Midbrain (tissue), 1 donor: Measurements from ENCODE around the gene PON3.
A peak's percentile ranks its signal among the peaks of the same experiment; 100 is the strongest.

Experiments used
- DNase-seq: peaks from one replicate; lab custom pipeline; 2025; lab: John Stamatoyannopoulos, UW

The PON3 gene

DNA sequence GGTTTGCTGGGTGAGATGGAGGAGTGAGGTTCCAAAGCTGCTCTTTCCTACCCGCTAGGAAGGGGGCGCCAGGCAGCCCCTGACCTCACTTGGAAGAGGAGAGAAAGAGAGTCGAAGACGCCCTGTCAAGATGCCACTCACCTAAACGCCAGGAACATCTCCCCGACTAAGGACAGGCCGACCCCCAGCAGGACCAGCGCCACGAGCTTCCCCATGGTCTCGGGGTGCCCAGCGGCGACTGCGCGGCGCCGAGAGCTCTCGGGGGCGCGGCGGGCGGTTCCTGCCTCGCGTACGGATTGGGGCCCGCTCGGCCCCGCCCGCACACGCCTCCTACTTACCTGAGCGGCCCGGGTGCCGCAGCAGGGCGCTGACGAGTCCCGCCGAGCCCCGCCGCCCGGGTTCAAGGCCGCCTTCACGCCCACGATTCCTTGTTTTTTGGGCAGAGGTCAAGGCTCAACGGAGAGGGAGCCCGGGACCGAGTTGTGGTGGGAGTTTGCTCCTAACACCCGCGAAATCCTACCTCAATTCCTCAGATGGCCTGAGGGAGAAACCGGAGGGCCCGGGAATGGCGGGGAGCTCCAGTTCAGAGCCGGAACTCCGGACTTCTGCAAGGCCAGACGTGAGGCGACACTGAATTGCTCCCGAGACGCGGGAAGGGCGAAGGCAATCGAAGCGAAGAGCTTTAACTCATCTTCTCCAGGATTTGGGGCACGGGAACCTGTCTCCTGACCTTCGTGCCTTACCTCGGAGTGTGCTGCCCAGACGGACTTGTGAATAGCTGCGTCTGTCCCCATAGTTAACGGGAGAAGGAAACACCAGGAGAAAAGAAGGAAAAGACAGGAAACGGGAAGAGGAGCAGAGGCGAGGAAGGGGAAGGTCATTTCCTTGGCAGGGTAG lies at the start of gene PON3:
Gene PON3 (minus strand): TSS at position 240 of the 897 bp plus-strand sequence. CDS start 25 bp downstream, at position 215.
- DNase-seq: no peak

GRCh38 chr7:95444796-95445195 lies 48.6 kb upstream of the PON3 start:
- DNase-seq: no peak

DNA sequence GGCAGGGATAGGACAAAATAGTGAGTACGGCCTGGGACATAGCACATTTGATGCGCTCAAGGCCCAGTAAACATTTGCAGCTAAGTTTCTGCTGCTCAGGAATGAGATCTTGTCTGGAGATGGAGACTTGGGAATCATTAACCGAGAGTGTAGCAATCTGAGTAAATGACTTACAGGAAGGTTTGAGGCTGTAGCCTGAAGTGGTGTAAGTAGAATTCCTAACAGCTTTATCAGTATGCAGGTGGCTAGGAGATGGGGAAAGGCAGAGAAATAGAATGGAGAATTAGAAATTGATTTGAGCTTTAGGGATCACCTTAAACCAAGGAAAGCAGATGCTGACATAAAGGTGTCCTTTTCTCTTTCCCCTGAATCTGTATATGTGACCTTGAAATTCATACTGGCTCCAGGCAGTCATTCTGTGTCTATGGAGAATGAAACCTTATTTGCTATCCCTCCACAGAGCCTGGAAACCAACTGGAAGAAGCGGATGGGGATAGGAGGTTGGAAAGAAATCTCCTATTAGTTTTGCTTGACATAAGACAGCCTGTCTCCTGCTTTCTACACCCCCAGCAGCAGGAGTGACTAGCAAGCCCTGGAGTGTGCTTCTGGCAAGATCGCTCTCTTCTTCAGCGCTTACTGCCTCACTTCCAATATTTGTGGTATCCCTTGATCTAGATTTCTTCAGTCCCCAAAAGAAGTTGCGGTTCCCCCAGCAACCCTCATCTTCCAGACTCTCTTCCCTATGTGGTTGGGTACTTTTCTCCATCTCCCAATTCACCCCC lies 45.1 kb upstream of the PON3 start:
- no peak for DNase-seq

DNA sequence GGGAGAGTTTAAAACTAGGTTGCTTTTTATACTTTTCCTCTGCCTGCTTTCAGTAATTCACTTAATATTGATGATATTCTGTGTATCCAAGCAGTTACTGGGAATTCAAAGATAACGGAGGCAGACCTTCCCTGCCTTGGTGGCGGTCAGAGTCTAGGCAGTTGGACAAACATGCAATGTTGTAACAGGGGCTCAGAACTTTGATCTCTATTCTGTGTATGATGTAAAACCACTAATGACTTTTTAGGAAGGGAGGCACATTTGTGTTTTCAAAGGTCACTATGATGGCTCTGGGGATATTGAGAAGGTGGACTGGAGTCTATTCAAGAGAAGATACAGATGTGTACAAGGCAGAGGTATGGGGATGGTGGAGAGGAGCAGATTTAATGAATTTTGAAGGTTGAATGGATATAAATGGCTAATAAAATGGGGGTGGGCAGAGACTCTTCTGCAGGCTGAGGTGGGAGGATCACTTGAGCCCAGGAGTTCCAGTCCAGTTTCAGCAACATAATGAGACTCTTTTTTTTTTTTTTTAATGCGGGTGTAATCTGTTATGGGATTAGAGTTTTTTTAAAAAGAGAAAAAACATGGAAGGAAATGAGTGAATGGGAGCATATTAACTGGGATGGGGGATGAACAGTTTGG lies 44.3 kb upstream of the PON3 start:
- no peak for DNase-seq

- no peak for DNase-seq
Measured at GRCh38 chr7:95436407-95436806, 40.2 kb upstream of the PON3 start.

DNA sequence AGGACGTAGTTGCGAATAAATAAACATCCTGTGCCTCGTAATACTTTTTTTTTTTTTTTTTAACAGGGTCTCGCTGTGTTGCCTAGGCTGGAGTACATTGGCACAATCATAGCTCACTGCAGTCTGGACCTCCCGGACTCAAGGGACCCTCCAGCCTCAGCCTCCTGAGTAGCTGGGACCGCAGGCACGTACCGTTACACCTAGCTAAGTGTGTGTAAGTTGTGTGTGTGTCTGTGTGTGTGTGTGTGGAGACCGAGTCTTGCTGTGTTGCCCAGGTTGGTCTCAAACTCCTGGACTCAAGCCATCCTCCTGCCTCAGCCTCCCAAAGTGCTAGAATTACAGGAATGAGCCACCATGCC lies 39.2 kb upstream of the PON3 start:
- no peak for DNase-seq

DNA sequence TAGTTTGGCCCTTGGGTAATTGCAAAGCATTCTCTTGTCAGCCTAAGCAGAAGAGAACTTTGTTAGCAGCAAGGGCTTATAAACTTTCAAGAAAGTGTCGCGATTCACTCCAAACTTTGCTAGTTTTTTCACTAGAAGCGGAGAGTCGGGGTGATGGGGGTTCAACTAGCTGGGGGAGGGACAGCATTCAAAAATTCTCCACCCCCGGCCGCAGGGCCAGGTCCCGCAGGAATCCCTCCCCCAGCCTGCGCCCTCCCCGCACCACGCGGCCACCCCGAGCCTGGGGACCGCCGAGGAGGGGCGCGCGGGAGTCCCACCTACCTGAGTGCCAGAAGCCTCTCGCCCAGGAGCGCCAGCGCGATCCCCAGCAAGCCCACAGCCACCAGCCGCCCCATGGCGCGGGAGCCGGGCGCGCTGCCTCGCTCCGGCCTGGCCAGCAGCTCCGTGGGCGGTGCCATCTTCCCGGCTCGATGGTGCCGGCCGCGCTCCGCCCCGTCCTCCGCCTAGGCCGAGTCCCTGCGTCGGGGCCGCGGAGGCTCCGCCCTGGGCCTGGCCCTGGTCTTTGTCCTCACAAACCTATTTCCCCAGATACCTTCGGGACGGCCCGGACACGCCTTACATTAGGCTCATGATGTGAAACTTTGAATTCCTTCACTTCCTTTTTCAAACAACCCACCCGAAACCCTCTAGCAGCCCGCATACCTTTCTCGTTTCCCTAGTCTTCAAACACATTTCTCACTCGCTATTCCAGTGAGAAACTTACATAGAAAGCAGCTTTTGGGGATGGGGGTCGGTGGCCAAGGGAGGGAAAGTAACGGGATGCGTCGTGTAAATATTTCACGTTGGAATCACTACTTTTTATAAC lies 38.6 kb upstream of the PON3 start, which contains the start of gene PON2:
Gene PON2 (minus strand): TSS at position 472 of the 865 bp plus-strand sequence. CDS start 77 bp downstream, at position 395.
- peak; percentile 83 for DNase-seq

DNA sequence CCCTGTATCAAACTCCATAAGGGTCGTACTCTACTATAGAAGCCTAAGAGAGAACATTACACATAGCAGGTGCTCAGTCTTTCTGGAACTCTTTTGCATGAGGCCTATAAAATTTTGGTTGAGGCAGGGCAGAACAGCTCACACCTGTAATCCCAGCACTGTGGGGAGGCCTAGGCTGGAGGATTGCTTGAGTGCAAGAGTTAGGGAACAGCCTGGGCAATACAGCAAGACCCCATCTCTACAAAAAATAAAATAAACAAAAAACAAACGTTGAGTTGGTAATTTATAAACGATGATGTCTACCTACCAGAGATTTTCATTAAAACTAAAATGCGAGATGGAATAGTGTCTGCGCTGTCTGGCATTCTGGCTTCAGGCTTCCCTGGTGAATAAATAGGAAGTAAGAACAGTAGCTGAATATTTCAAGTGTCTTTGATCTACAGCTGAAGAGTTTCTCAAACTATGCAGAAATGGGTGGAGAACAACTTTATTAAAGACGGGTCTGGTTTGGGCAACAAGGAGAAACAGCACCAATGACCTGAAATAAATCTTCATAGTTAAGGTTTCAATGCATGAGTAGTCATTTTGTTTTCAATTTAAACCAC lies 37.9 kb upstream of the PON3 start:
- no peak for DNase-seq

DNA sequence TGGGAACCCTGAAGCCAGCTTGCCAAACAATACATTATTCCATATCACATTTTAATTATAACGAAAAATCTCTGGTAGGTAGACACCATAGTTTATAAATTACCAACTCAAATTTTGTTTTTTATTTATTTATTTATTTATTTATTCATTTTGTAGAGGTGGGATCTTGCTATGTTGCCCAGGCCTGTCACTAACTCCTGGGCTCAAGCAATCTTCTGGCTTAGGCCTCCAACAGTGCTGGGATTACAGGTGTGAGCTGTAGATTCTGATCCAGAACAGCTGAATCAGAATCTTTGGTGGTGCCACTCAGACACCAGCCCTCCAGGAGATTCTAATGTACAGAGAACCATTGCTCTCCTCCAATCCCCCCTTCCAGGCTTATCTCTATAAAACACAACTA lies 37.0 kb upstream of the PON3 start:
- no peak for DNase-seq

- DNase-seq: no peak
Measured at GRCh38 chr7:95432606-95433005, 36.4 kb upstream of the PON3 start.

DNA sequence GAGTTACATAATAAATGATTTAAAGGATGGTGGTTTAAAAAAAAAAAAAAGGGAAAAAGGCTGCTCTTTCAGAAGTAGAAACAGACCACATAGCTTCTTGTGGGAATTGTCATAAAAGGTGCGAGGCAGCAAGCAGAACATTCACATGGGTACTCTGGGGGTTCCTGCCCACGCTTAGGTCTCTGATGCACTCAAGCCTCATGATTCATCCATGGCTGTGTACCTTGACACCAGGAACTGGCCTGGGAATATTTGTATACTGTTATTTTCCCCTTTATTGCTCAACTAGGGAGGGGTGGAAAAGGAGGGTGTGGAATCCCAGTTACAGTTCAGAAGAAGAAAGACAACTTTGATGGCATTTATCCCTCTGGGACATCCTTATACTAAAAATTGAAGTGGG lies 34.7 kb upstream of the PON3 start:
- no peak for DNase-seq

- DNase-seq: no peak
Measured at GRCh38 chr7:95429241-95429990, 33.2 kb upstream of the PON3 start.

- no peak for DNase-seq
Measured at GRCh38 chr7:95427914-95428516, 31.8 kb upstream of the PON3 start.

DNA sequence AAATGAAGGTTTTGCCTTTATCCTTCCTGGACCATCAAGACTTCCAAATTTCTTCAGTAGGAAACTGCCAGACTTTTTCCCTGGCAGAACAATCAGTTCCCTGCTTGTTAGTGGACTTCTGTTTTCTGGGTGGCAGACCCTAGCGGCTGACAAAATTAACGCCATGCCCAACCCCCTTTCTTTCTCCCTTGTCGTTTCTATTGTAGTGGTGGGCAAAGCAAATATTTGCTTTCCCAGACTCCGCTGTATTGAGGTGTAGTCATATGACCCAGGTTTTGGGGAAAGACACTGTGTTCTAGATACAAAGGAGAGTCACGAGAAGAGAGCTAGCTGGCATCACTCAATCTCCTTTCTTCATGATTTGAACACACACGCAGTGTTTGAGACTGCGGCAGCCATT lies 31.0 kb upstream of the PON3 start:
- peak; percentile 56 for DNase-seq

GRCh38 chr7:95425694-95426093 lies 29.5 kb upstream of the PON3 start:
- DNase-seq: no peak

DNA sequence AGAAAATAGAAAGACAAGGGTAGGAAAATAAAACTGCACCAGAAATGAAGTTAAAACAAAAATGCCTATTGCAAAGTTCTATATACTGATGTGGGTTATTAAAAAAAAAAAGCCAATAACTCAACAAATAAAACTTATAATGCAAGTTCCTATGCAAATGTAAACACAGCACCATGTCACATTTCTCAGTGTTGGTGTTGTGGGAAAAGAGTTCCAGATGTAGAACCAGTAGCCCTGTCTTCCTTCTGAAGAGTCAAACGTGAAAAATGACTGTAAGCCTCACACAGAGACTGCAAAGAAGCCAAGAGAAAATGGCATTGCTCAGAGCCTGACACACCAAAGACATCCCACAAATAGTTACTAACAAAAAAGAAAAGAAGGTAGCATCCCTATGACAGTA lies 28.5 kb upstream of the PON3 start:
- DNase-seq: no peak

DNA sequence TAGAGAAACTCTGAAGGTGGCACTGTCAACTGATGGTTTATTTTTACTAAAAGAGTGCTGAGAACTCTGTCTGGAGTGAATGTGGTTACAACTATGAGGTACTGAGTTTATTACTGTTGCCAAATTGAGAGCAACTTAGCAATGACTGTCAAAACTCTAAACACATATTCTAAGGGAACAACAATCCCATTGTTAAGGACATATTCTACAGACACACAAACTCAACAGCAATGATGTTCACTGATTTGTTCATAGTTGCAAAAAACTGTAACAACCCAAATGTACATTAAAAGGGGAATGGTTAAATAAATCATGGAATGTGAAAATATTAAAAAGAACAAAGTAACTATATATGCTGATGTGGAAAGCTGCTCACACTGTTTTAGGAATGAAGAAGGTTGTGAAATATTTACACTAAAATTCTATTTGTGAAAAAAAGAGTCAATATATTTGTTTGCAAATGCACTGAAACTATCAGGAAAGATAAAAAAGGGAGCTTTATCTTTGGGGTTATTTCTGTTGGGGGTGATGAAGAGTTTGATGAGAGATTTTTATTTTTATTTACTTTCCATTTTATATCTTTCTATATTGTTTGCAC lies 25.8 kb upstream of the PON3 start:
- no peak for DNase-seq

- DNase-seq: peak; percentile 73
Measured at GRCh38 chr7:95421000-95421846, 25.0 kb upstream of the PON3 start.

DNA sequence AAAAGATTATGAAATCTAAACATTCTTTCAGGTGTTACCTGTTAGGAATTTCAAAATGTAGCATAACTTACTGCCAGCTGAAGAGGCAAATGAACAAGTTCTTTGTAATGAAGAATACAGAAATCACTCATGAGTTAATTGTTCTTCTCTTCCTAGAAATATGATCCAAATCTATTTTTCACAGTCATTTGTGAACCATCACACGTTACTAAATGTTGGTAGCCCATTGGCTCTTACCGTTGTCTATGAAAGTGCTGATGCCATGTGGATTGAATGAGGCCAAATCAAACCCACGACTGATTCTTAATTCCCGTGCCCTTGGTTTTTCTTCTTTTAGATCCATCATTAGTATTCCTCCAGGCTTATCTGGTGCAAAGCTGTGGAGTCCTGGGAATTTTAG lies 15.9 kb upstream of the PON3 start:
- DNase-seq: no peak
